Suppressor macrophage treated with lipopolysaccharide for 1 hour (primary cell): ENCODE measurements around the gene TJP1.
A peak's percentile ranks its signal among the peaks of the same experiment; 100 is the strongest.
"Not testable (repeated sequence)": the region's sequence is repeated elsewhere in the genome, so short reads cannot be mapped to it uniquely, and the experiment has no call there.

ENCODE experiments used
- DNase-seq, 3 donors: peaks; one replicate each; pipeline ENCODE4 v3.0.0-alpha.2; 2020 to 2022

TJP1 gene

GRCh38 chr15:29835301-29835700 lies 13.0 kb upstream of the TJP1 start:
- no peak for DNase-seq

DNA sequence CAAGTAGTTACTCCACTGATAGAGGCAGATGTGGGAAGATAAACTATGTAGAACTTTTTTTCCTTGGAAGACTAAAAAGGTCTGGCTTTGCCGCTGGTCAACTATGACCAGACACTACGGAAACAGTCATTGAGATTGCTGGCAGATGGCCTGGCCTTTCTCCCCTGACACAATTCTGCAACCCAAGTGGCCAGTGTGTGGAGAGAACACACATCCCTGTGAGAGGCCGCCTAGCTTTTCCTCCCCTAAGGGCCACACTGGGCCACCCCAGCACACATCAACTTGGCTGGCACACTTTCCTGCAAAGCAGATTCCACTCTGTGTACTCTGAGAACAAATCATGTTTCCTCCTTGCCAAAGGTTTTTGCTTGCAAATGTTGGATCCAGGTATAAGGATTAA lies 10.4 kb upstream of the TJP1 start:
- DNase-seq = no peak

DNA sequence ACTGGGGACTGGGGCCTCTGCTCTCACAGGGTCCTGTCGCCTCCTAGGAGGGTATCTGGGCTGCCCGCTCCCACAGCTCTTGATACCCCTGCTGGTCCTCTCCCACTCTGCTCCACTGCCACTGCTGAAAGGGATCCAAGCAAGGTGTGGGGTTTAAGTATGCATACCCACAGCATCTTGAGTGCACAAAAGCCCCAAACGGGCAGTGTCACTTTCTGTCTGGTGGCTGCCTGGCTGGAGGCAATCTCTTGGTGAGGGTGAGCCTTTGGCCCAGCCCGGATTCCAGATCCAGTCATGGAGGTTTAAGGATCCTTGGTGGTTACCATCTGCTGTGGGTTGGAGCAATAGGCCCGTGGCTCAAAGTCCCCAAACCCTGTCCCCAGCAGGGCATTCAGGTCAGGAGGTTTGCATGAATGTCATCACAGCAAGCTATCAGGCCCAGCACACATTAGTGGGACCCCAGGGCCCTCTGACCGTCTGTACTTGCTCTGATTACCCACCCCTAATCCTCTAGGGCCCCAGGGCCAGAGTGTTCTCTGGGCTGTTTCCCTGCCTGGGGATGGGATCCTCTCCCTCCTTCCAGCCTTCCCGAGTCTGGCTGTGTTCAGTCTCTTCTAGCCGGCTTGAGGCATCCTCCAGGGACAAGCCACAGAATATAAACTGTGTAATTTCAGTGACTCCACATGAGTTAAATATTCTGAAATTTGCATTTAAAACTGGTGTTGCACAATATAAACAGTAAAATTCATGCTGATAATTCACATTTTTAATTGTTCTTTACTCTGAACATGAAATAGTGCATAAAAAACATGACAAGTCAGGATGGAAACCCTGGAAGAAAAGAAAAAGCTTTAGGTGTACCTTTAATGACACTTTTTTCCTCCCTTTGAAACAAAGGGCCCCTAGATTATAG lies 4.9 kb upstream of the TJP1 start:
- DNase-seq = no peak

DNA sequence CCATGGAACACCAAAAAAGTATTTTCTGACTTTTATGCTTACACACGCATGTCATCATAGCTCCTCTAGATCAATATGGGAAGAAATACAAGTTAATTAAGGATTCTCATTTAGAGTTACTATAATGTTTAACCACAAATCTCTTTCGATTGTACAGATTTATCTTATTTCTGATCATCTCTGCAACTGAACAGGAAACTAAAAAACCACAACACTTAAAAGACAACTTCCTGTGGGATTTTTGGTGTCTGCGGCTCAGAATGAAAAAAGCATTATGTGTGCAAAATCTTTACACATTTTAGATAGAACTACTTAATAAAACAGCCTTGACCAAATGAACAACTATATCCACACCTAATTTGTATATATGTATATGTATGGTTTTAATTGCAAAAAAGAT lies 3.0 kb upstream of the TJP1 start:
- peak in 2 of 3 donors; percentile 39 to 43 for DNase-seq

DNA sequence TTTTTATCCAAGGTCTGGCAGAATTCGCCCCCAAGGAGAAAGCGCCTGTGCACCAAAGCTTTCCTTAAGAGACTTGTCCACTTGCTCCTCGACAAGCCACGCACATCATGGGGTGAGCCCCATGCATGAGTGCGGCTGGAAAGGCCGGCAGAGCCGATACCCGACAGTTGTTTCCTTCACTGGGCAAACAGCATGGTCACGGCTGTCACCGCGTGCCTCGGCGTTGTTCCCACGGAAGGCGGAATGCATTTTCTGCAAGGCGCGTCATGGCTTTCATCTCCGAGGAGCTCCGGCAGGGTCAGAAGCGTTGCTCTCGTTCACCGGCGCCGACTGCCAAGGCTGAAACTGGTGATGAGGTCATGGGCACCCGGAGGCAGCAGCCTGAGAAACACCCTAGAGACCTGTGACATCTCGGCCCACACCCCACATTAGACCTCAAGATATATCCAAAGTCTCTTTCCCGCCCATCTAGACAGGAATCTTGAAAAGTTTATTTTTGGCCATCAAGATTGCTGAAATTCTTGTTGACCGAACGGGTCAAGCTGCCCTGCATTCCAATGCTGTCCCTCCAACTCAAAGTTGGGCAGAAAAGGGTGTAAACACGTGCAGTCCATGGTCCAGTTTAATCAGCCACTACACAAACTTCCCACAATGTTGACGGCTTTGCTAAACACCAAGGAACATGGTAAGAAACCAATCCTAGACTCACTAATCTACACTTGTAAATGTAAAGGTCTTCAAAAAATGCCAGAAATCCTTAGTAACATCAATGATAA lies 604 bp upstream of the TJP1 start:
- DNase-seq = peak in 2 of 3 donors; percentile 26 to 32

DNA sequence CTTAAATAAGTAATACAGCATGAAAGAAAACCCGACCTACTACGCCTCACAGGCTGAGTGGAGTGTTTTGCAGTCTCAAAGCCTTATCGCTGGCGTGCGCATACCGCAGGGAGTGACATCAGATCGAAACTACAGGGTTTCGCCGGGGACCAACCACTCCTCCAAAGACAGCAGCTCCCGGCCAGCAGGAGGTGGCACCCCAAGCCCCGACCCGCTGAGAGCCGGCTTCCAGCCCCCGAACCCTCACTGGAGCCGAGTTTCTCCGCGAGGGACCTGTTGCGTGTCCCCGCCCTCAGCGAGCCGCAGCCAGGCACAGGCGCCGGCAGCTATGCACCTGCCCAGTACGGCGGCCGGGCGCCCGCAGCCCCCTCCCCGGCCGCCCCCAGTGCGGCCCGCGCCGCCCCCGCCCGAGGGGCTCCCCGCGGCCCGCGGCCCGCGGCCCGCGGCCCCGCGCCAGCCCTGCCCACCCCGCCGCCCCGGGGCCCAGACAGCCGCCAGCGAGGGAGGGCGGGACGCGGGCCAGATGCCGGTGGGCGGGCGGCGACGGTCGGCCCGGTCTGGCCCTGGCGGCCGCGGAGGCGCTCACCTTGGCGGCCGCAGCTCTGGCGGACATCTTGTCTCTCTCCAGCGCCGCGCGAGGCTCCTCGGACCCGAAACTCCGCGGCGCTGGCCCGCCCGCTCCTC lies 710 bp downstream of the TJP1 start:
- peak; percentile 55 to 72 (median 58) for DNase-seq

DNA sequence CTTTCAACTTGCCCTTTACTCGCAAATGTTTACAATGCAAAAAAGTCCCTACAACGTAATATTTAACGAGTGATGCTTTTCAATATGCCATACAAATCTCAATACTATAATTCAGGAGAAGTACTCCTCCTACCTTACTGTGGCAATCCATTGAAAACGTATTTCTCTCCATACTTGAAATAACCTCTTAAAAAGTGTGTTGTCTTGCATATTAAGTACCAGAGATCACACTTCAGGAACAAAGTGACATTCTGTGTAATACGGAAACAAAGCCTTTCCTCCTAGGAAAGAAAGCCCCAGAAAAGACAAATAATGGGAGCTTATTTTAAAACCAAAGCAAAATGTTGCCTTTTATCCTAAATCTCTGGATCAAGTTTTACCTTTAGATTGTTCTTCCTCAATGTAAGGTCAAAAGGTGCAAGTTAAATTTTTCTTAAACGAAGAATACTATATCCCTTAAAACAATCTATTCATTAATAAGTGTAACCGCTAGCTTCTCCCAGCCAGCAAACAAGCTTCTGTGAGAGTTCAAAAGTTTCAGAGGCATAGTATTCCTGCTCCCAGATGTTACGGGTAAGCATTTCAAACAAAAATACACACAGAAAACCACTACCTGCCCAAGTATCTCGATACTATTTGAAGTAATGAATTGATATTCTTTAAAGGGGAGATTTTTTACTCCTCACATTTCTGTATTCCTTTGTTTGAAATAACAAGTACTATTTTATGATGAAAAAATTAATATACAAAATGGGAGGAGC lies 1.7 kb downstream of the TJP1 start:
- no peak for DNase-seq

- no peak for DNase-seq
Measured at GRCh38 chr15:29819979-29820378, 2.3 kb downstream of the TJP1 start.

- DNase-seq = no peak
Measured at GRCh38 chr15:29818141-29818540, 4.1 kb downstream of the TJP1 start.

- DNase-seq = not testable (repeated sequence)
Measured at GRCh38 chr15:29817455-29817854, 4.8 kb downstream of the TJP1 start.

DNA sequence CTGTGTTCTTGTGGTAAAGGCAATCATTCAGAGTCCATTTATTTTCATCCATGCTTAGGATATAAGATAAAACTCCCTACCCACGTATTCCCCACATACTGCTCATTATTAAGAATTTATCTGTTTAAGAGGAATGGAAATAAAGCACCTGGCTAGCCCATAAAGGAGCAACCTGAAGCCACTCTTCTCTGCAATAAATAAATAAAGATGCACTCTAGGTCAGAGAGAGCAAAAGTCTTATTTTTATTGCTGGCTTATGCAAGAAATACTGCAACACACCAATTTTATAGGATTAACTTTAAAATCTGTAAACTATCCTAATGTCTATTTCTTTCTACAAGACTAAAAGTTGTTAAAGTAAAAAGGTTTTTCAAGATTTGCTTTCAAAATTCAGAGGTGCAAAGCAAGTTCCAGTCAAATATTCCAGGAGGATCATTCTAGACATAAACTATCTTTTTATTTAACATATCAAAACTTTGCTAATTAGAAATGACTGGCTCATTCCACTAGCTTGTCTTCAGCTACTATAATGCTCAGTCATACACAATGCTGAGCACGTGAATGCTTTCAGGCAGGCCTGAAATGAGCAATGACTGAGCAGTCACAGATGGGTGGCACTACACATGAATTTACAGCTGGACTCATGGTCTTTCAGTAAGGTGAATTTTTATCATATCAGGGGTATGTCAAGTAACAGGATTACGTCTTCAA lies 7.1 kb downstream of the TJP1 start:
- no peak for DNase-seq

DNA sequence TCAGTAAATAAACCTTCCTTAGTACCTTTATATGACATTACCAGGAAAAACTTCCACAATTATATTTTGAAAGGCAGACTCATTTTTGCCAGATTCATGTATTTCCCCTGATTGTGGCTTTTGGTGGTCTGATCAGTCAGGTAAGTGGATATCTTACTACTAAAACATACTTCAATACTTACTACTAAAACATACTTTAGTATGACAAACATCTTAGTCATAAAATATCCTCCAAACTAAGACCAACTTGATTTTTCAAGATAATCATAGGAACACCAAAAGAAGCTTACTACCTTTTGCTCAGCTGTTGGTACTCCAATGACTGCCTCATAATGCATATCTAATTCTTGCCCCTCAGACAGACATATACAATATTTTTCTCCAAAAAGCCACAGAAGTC lies 9.3 kb downstream of the TJP1 start:
- DNase-seq = no peak

DNA sequence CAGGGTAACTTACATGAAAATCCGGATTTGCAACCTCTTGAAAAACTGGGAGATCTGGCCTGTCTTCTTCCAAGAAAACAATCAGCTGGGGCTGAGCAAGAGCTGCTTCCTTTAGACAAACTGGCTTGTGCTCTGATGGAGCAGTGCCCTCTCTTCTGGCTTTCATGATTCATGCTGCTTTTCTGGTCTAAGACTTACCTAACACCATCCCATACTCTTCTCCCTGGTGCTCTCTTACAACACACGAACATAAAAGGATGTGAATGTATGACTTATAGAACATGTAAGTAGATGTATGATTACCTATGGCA lies 9.9 kb downstream of the TJP1 start:
- no peak for DNase-seq

- no peak for DNase-seq
Measured at GRCh38 chr15:29811691-29812383, 10.4 kb downstream of the TJP1 start.

GRCh38 chr15:29805708-29806104 lies 16.6 kb downstream of the TJP1 start:
- no peak for DNase-seq

DNA sequence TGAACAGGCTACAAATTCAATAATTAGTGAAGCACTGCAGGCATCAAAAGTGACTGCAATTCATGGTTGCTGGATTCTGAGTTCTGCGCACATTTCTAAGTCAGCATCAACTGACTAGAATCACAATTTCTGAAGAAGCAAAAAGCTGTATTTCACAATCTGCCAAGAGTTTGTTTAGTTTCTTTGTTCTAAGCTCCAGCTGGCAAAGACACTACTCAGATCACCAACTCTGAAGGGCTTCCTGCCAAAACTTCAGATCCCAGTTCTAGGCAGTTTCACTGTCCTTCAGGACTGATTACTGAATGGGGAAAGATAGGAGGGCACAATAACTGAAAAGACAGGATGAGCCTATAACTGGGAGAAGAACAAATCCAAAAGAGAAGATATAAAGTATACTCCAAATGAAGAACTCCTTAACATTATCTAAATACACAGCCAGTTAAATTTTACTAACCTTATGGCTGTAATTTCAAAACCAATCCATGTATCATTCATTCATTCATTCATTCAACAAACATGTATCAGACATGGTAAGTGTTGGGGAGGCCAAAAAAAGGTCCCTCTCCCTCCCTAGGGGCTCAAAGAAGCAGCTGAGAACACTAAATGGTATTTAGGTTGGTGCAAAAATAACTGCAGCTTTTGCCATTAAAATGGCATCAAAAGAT lies 17.1 kb downstream of the TJP1 start:
- DNase-seq = no peak

DNA sequence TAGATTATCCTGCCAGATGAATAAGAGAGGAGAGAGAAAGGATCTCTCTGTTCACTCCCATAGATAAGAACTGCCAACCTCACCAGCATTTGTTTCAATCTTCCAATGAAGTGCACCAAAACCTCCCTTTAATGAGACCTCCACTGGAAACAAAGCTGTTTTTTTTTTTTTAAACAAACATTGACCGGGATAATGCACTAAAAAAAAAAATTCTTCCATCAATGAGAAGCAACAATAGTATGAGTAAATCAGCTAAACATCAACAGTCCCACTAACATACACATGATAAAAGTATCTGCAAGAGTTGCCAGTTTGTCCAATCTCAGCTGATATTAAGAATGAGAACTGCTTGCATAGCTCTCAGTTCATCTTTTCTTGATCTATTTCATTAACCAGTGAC lies 19.9 kb downstream of the TJP1 start:
- DNase-seq = no peak

GRCh38 chr15:29800491-29801366 lies 21.5 kb downstream of the TJP1 start:
- no peak for DNase-seq

DNA sequence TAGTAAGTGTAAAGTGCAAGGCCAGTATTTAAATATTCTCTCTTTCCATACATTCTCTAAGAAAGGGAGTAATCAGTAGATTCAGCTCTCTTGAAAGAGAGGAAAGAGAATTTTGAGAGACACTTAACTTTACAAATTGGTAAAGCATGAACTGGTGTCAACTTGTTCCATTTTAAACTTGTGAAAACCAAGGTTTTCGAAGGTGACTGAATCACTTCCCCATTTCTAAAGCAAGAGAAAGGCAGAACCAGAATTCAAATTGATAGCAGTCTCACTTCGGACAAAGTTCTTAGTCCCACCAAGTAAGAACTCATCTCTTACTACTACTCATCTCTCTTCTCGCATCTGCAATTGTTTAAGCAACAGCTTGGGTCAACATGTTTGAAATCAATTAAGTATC lies 22.4 kb downstream of the TJP1 start:
- no peak for DNase-seq

DNA sequence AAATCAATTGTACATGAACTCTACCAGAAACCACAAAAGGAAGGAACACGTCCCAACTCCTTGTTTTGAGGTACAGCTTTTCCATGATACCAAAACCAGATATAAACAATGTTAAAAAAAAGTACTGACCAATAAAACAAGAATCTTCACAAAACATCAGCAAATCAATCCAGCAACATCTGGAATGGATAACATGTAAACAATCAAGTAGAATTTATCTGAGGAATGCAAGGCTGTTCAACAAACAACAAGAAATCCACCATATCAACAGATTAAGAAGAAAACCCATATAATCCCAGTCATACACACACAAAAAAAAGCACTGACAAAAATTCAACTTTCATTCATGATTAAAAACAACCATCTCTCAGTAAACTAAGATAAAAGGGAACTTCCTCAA lies 26.7 kb downstream of the TJP1 start:
- DNase-seq = no peak
